K562 (cell line): ENCODE measurements around the gene RYK. TPM values are rescaled to one million over a fixed set of nuclear protein-coding genes. Genes with fewer than 3 reads are reported as not detected.
A peak's percentile ranks its signal among the peaks of the same experiment; 100 is the strongest.

Source experiments
- BCLAF1 ChIP-seq, 2 experiments: fragments of 450-650 bp in 1 of 2; IDR thresholded peaks; 2 replicates each; pipeline ENCODE4 v1.6.1; 2011 to 2017; ENCODE audit warnings: low read depth in 2 of 2, antibody characterized with exemption in 1 of 2, borderline replicate concordance in 1 of 2, low read length in 1 of 2, mild to moderate bottlenecking in 1 of 2, mixed read lengths in 1 of 2; ENCODE audit not compliant: control insufficient read depth in 1 of 2
- BRD4 ChIP-seq: fragments of 200-600 bp; sonication (generic); IDR thresholded peaks from 2 replicates; pipeline ENCODE4 v1.6.1; 2017; ENCODE audit warnings: inconsistent platforms
- CC2D1A ChIP-seq: fragments of 450-650 bp; IDR thresholded peaks from 2 replicates; pipeline ENCODE4 v1.6.1; 2017; ENCODE audit warnings: mild to moderate bottlenecking
- CEBPB ChIP-seq: fragments of 450-650 bp; IDR thresholded peaks from 2 replicates; pipeline ENCODE4 v1.6.1; 2016; ENCODE audit warnings: missing genetic modification characterization, missing compliant biosample characterization
- FOXK1 ChIP-seq: sonication (generic); formaldehyde crosslinking; IDR thresholded peaks from 2 replicates; pipeline ENCODE4 v1.8.0; 2022; ENCODE audit warnings: missing genetic modification reagents, mild to moderate bottlenecking, borderline replicate concordance
- HDGF ChIP-seq: fragments of 450-650 bp; IDR thresholded peaks from 2 replicates; pipeline ENCODE4 v1.6.1; 2016
- HMG20B ChIP-seq: fragments of 250-450 bp; sonication (Bioruptor Pico); IDR thresholded peaks from 2 replicates; pipeline ENCODE4 v1.5.0; 2021; ENCODE audit warnings: mild to moderate bottlenecking
- HNRNPUL1 ChIP-seq: fragments of 200-400 bp; formaldehyde crosslinking; IDR thresholded peaks from 2 replicates; pipeline ENCODE4 v1.6.1; 2017; ENCODE audit warnings: low read length
- ILF3 ChIP-seq: fragments of 450-650 bp; IDR thresholded peaks from 2 replicates; pipeline ENCODE4 v1.6.1; 2018; ENCODE audit warnings: antibody characterized with exemption, mild to moderate bottlenecking, moderate library complexity, borderline replicate concordance
- IRF1 ChIP-seq: sonication (generic); formaldehyde crosslinking; IDR thresholded peaks from 2 replicates; pipeline ENCODE4 v1.8.0; 2022; ENCODE audit warnings: missing genetic modification reagents, mild to moderate bottlenecking, borderline replicate concordance
- KAT8 ChIP-seq: fragments of 450-650 bp; IDR thresholded peaks from 2 replicates; pipeline ENCODE4 v1.6.1; 2016; ENCODE audit warnings: low read depth, mild to moderate bottlenecking
- KDM2B ChIP-seq: fragments of 250-450 bp; sonication (Bioruptor Pico); IDR thresholded peaks from 2 replicates; pipeline ENCODE4 v1.8.0; 2021; ENCODE audit warnings: mild to moderate bottlenecking, moderate library complexity
- KLF1 ChIP-seq: fragments of 450-650 bp; IDR thresholded peaks from 2 replicates; pipeline ENCODE4 v1.6.1; 2016; ENCODE audit warnings: missing genetic modification characterization, missing compliant biosample characterization
- NCOR1 ChIP-seq: fragments of 450-650 bp; IDR thresholded peaks from 2 replicates; pipeline ENCODE4 v1.6.1; 2016; ENCODE audit warnings: mild to moderate bottlenecking, moderate library complexity
- POLR2A ChIP-seq: fragments of 450-650 bp; conservative IDR thresholded peaks from 2 replicates; pipeline ENCODE4 v1.6.1; 2016
- POLR2B ChIP-seq: fragments of 450-650 bp; IDR thresholded peaks from 2 replicates; pipeline ENCODE4 v1.6.1; 2018; ENCODE audit warnings: low read depth; ENCODE audit not compliant: partially characterized antibody
- POLR3G ChIP-seq: IDR thresholded peaks from 2 replicates; pipeline ENCODE4 v1.6.1; 2011; ENCODE audit not compliant: insufficient read length, insufficient replicate concordance; ENCODE audit errors: extremely low read depth
- PTBP1 ChIP-seq: fragments of 200-400 bp; formaldehyde crosslinking; IDR thresholded peaks from 2 replicates; pipeline ENCODE4 v1.6.1; 2017; ENCODE audit warnings: low read depth, low read length
- RBM34 ChIP-seq: fragments of 200-400 bp; formaldehyde crosslinking; IDR thresholded peaks from 2 replicates; pipeline ENCODE4 v1.6.1; 2018; ENCODE audit warnings: low read length, borderline replicate concordance; ENCODE audit not compliant: insufficient read depth
- TAF9B ChIP-seq: fragments of 450-650 bp; IDR thresholded peaks from 2 replicates; pipeline ENCODE4 v1.6.1; 2018; ENCODE audit warnings: mild to moderate bottlenecking; ENCODE audit not compliant: partially characterized antibody
- TARDBP ChIP-seq: fragments of 450-650 bp; IDR thresholded peaks from 2 replicates; pipeline ENCODE4 v1.6.1; 2016
- TBP ChIP-seq: optimal IDR thresholded peaks from 2 replicates; pipeline ENCODE3; 2011; ENCODE audit warnings: low read depth, low read length, improper control_type of control experiment
- TEAD2 ChIP-seq: fragments of 450-650 bp; IDR thresholded peaks from 2 replicates; pipeline ENCODE4 v1.6.1; 2016; ENCODE audit warnings: missing genetic modification characterization, control low read depth, missing compliant biosample characterization
- ZNF133 ChIP-seq: fragments of 250-450 bp; sonication (Bioruptor Pico); IDR thresholded peaks from 2 replicates; pipeline ENCODE4 v1.4.0; 2020; ENCODE audit warnings: mild to moderate bottlenecking
- ZNF197 ChIP-seq: fragments of 200-800 bp; sonication (Bioruptor generic); IDR thresholded peaks from 2 replicates; pipeline ENCODE4 v1.6.1; 2016; ENCODE audit warnings: low read depth, missing genetic modification characterization, missing compliant biosample characterization
- ZNF239 ChIP-seq: fragments of 250-450 bp; sonication (Bioruptor Pico); IDR thresholded peaks from 2 replicates; pipeline ENCODE4 v1.4.0; 2020; ENCODE audit warnings: mild to moderate bottlenecking
- ZNF561 ChIP-seq: fragments of 450-650 bp; formaldehyde crosslinking; conservative IDR thresholded peaks from 2 replicates; pipeline ENCODE4 v1.4.0; 2020; ENCODE audit warnings: mild to moderate bottlenecking, moderate library complexity
- ZNF780A ChIP-seq: fragments of 250-450 bp; sonication (Bioruptor Pico); IDR thresholded peaks from 2 replicates; pipeline ENCODE4 v1.5.0; 2021; ENCODE audit warnings: mild to moderate bottlenecking
- polyA plus RNA-seq, 8 experiments: library from polyadenylated mRNA; depleted of rRNA in 4 of 8; stranded (reverse) in 5 of 8; unstranded in 3 of 8; fragments of >200 nt; fragmentation: Nextera tagmentation in 2 of 8; fragmentation: Illumina TruSeq in 1 of 8; extraction: Ambion mirVana in 2 of 8; extraction: Trizol in 1 of 8; gene quantifications; 2 replicates each; pipeline versions ENCODE4 v1.2.1 to v1.2.3, GENCODE V29; 2011 to 2014; ENCODE audit warnings: inconsistent platforms in 1 of 8, missing spikeins in 1 of 8
- total RNA-seq, 7 experiments: library from RNA; depleted of rRNA in 6 of 7; stranded (reverse); fragments of >200 nt in 6 of 7; fragmentation: Illumina TruSeq in 2 of 7; extraction: Trizol in 2 of 7; gene quantifications; 2 replicates each; pipeline versions ENCODE4 v1.2.1 to v1.2.3, GENCODE V29; 2011 to 2021; ENCODE audit warnings: low replicate concordance in 1 of 7
- TF ChIP-seq, protein P1 (sequence below): fragments of 450-650 bp; formaldehyde crosslinking; IDR thresholded peaks from 2 replicates; pipeline ENCODE4 v1.4.0; 2020; ENCODE audit warnings: mild to moderate bottlenecking, moderate library complexity

The RYK gene
- total and polyA plus RNA-seq, 9 of the 15 experiments (the other 6 are each of a cell fraction or from before 2014, with no cell fraction given): 4.2 to 29.5 (median 16.6) TPM

DNA sequence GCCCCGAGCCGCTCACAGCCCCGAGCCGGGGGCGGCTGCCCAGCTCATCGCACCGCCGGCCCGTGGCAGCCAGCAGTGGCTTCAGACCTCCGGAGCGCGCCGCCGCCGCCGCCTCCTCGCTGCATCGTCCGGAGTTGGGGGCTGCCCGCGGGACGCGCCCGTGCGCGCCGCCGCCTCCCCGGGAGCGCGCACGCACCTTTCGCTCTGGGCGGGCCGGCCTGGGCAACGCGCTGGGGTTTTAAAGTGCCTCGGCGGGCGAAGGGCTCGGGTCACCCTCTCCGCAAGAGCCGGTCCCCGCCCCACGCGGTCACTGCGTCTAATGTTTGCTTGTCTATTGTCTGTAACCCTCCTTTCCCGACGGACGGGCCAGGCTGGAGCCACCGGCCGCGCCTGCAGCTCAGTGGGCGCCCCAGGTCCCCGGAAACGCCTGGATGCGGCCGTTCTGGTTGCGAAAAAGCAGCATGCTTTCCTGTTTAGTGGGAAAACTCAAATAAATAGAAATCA is at the start of gene RYK (continued):
- TF ChIP-seq BCLAF1 (IDR thresholded peaks at IDR 0.05; ENCODE audit: borderline replicate concordance in 1 of 2, control insufficient read depth in 1 of 2, low read depth in 2 of 2, low read length in 1 of 2): no peak
- peak; percentile 82 for TF ChIP-seq POLR2A
- TF ChIP-seq TARDBP: no peak
- TF ChIP-seq ZNF197 (CRISPR knock-in tag): peak; percentile 79; the same call in 1 of the 2 replicates
- no peak for TF ChIP-seq ZNF780A (CRISPR knock-in tag)
- 0 out of 2 replicates have a peak, but pooled peaks have one; percentile 27 for TF ChIP-seq KLF1
- no peak for TF ChIP-seq BRD4
- no peak for TF ChIP-seq FOXK1 (CRISPR knock-in tag)
- TF ChIP-seq ILF3: no peak
- TF ChIP-seq KDM2B (CRISPR knock-in tag): no peak
- TF ChIP-seq CEBPB (tag): 0 out of 2 replicates have a peak, but pooled peaks have one; percentile 24
- peak; percentile 53 for TF ChIP-seq POLR2B
- TF ChIP-seq POLR3G: no peak
- peak; percentile 57 for TF ChIP-seq TBP
- TF ChIP-seq, protein P1, sequence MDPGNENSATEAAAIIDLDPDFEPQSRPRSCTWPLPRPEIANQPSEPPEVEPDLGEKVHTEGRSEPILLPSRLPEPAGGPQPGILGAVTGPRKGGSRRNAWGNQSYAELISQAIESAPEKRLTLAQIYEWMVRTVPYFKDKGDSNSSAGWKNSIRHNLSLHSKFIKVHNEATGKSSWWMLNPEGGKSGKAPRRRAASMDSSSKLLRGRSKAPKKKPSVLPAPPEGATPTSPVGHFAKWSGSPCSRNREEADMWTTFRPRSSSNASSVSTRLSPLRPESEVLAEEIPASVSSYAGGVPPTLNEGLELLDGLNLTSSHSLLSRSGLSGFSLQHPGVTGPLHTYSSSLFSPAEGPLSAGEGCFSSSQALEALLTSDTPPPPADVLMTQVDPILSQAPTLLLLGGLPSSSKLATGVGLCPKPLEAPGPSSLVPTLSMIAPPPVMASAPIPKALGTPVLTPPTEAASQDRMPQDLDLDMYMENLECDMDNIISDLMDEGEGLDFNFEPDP (CRISPR knock-in tag): no peak
- no peak for TF ChIP-seq ZNF133 (CRISPR knock-in tag)
- TF ChIP-seq HDGF: no peak
- TF ChIP-seq HMG20B (CRISPR knock-in tag): no peak
- TF ChIP-seq NCOR1: no peak
- TF ChIP-seq TAF9B: peak; percentile 39
- no peak for TF ChIP-seq HNRNPUL1
- TF ChIP-seq TEAD2 (tag): no peak
- no peak for TF ChIP-seq ZNF561 (CRISPR knock-in tag)
- no peak for TF ChIP-seq CC2D1A
- no peak for TF ChIP-seq PTBP1
- TF ChIP-seq IRF1 (CRISPR knock-in tag): no peak
- no peak for TF ChIP-seq RBM34
- TF ChIP-seq ZNF239 (CRISPR knock-in tag): no peak
- TF ChIP-seq KAT8: no peak
